22Rv1 (cell line): ENCODE results near the gene MAN2B2.

Source experiments
- CTCF ChIP-seq: fragments of 450-650 bp; IDR thresholded peaks from 2 replicates; pipeline ENCODE4 v1.5.1; 2017; ENCODE audit warnings: mild to moderate bottlenecking
- ZFX ChIP-seq: fragments of 450-650 bp; IDR thresholded peaks from 2 replicates; pipeline ENCODE4 v1.6.1; 2017; ENCODE audit warnings: antibody characterized with exemption, borderline replicate concordance

- TF ChIP-seq CTCF (no peak), ZFX (no peak)
These were observed 42.9 kb upstream of the MAN2B2 start for GRCh38 chr4:6532102-6532501.
